ENCODE measurements around the gene NKAIN4.

GRCh38 chr20:63228806-63229205, 25.5 kb downstream of the NKAIN4 start:
- TF ChIP-seq CTCF (IDR thresholded peaks at IDR 0.05; ENCODE audit: low read depth, low read length, poor library complexity, severe bottlenecking) (no peak), EZH2phosphoT487 (IDR thresholded peaks at IDR 0.05; ENCODE audit: borderline replicate concordance, low read length) (no peak)

All from DOHH2 (cell line).